Neural cell (in vitro differentiated cells): Measurements from ENCODE around the gene SYTL3.

Source experiments
- EP300 ChIP-seq: fragments of 450-650 bp; conservative IDR thresholded peaks from 2 replicates; pipeline ENCODE4 v1.6.1; 2014; ENCODE audit warnings: antibody characterized with exemption, mild to moderate bottlenecking, moderate library complexity; ENCODE audit not compliant: poor library complexity, severe bottlenecking
- EZH2 ChIP-seq: fragments of 200-600, 300-800 bp; shearing (Covaris generic), sonication (generic); IDR thresholded peaks from 2 replicates; pipeline ENCODE4 v1.6.1; 2014; ENCODE audit warnings: antibody characterized with exemption, low read length, borderline replicate concordance, mild to moderate bottlenecking; ENCODE audit not compliant: insufficient read depth, poor library complexity, severe bottlenecking
- MXI1 ChIP-seq: fragments of 450-650 bp; conservative IDR thresholded peaks from 2 replicates; pipeline ENCODE4 v1.6.1; 2014; ENCODE audit warnings: antibody characterized with exemption, mild to moderate bottlenecking; ENCODE audit not compliant: poor library complexity, severe bottlenecking
- POLR2AphosphoS5 ChIP-seq: IDR thresholded peaks from 2 replicates; pipeline ENCODE4 v1.6.1; 2012
- TAF1 ChIP-seq: IDR thresholded peaks from 2 replicates; pipeline ENCODE4 v1.6.1; 2012; ENCODE audit warnings: low read depth
- TF ChIP-seq, protein P1 (sequence below): fragments of 450-650 bp; IDR thresholded peaks from 2 replicates; pipeline ENCODE4 v1.5.1; 2014; ENCODE audit warnings: antibody characterized with exemption, mild to moderate bottlenecking, moderate library complexity; ENCODE audit not compliant: poor library complexity, severe bottlenecking

DNA sequence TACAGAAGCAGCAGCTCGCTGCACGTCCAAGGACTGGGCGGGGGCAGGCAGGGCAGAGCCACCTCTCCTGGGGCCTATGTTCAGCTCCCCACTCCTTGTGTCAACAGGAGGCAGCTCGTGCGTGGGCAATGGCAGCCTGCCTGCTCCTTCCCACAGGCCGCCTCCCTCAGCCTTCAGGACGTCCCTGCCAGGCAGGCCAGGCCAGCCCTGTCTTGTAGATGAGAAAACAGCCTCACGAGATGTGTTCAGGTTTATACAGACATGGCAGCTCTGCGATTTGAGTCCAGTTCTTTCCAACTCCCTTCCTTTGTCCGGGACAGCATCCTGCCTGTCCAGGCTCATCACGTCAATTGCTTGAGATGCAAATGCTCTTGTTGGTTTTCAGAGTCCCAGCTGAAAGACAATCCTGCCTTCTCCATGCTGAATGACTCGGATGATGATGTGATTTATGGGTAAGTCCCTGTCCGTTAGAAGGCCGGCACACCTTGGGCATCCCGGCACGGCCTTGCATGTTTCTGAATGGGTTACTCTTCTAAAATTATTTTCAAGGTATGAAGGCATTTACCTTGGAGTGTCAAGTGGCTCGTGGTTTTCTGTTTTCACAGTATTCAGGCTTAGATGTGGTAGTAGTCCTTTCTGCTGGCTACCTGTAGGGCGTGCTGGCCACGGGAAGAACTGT lies 18.8 kb upstream of the SYTL3 start:
- TF ChIP-seq, protein P1, sequence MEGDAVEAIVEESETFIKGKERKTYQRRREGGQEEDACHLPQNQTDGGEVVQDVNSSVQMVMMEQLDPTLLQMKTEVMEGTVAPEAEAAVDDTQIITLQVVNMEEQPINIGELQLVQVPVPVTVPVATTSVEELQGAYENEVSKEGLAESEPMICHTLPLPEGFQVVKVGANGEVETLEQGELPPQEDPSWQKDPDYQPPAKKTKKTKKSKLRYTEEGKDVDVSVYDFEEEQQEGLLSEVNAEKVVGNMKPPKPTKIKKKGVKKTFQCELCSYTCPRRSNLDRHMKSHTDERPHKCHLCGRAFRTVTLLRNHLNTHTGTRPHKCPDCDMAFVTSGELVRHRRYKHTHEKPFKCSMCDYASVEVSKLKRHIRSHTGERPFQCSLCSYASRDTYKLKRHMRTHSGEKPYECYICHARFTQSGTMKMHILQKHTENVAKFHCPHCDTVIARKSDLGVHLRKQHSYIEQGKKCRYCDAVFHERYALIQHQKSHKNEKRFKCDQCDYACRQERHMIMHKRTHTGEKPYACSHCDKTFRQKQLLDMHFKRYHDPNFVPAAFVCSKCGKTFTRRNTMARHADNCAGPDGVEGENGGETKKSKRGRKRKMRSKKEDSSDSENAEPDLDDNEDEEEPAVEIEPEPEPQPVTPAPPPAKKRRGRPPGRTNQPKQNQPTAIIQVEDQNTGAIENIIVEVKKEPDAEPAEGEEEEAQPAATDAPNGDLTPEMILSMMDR, result no peak
- TF ChIP-seq MXI1 (no peak), TAF1 (no peak), EP300 (no peak), POLR2AphosphoS5 (no peak), EZH2 (no peak)
